ENCODE measurements around the gene PAIP2. TPM values are rescaled to one million over a fixed set of nuclear protein-coding genes. Genes with fewer than 3 reads are reported as not detected.

Gene PAIP2
- total and polyA plus RNA-seq, 2 of the 4 experiments (the other 2 are of a cell fraction) = 41.9 to 59.5 TPM

- DNase-seq = no peak
Observed at GRCh38 chr5:139382807-139383206, 41.2 kb downstream of the PAIP2 start.

More at GRCh38 chr5:139382807-139383206, 41.2 kb downstream of the PAIP2 start:
- Histone ChIP-seq H2BK120ac (ENCODE audit: low read depth, low read length) (no peak overlapping the region), H3K4me2 (ENCODE audit: low read depth, low read length) (no peak overlapping the region), H3K27me3 (ENCODE audit: control insufficient read depth, insufficient read depth, low read length) (no peaks in the 10 kb centered on the region), H3K56ac (ENCODE audit: extremely low read depth, insufficient read depth, low read length) (no peak overlapping the region), H3K4me3 (ENCODE audit: insufficient read depth, low read depth, low read length) (no peak overlapping the region), H4K91ac (ENCODE audit: insufficient read depth, low read depth, low read length) (no peak overlapping the region), H4K8ac (ENCODE audit: low read depth in 2 of 2, low read length in 2 of 2) (no peak overlapping the region), H3K9me1 (ENCODE audit: insufficient read depth, low read length) (no peaks in the 10 kb centered on the region), H4K20me1 (ENCODE audit: insufficient read depth, low read length) (no peaks in the 10 kb centered on the region), H3K4me1 (ENCODE audit: control insufficient read depth, insufficient read depth, low read length) (peaks cover 3% of the 10 kb centered on the region; the same call in 1 of the 2 replicates), H3K23ac (ENCODE audit: low read depth, low read length) (no peak overlapping the region), H3K4ac (ENCODE audit: low read depth, low read length) (no peak overlapping the region), H3K9ac (ENCODE audit: low read depth, low read length) (no peak overlapping the region), H3K79me1 (ENCODE audit: low read depth in 1 of 2, low read length in 2 of 2) (no peaks in the 10 kb centered on the region), H3K9me3 (ENCODE audit: control insufficient read depth, insufficient read depth, low read length) (no peaks in the 10 kb centered on the region), H3K14ac (replicated peaks; ENCODE audit: low read depth, low read length) (no peak overlapping the region), H2BK20ac (ENCODE audit: low read depth, low read length) (no peak overlapping the region), H3K27ac (ENCODE audit: insufficient read depth, low read length) (no peak overlapping the region), H2AFZ (replicated peaks; ENCODE audit: low read length, poor library complexity) (no peak overlapping the region), H2BK15ac (ENCODE audit: low read depth, low read length) (no peak overlapping the region), H4K5ac (ENCODE audit: low read depth, low read length) (no peak overlapping the region), H3K18ac (ENCODE audit: low read depth, low read length) (no peak overlapping the region), H2AK9ac (replicated peaks; ENCODE audit: low read depth, low read length, poor library complexity) (no peak overlapping the region), H3K36me3 (ENCODE audit: control insufficient read depth, insufficient read depth, low read length) (peaks cover 2% of the 10 kb centered on the region; the same call in 1 of the 2 replicates), H2AK5ac (ENCODE audit: low read depth, low read length) (no peak overlapping the region), H2BK5ac (ENCODE audit: low read depth, low read length, poor library complexity, severe bottlenecking) (no peak overlapping the region)
- ChIA-PET CTCF (no interaction called here), POLR2A (ENCODE audit: unreplicated experiment) (no interaction called here)
- intact Hi-C loops (cut with micrococcal nuclease) = no loop called here
- dilution Hi-C loops (cut with HindIII; ENCODE audit: low sequenced_read_pairs, unreplicated experiment) = no loop called here
- TF ChIP-seq RFX5 (IDR thresholded peaks at IDR 0.05; ENCODE audit: low read depth, low read length) = no peak
- BruUV-seq (replicated peaks) = no TSS peak
- in situ Hi-C loops (cut with MboI; ENCODE audit: low sequenced_read_pairs) = no loop called here
- no CpG with 5 or more reads among the region's 3 CpGs for WGBS, 2 experiments (ENCODE audit: extremely low coverage in 2 of 2, insufficient read length in 1 of 2)
- ATAC-seq (ENCODE audit: low read depth) = no peak

All from IMR-90 (cell line).